K562 (cell line): ENCODE measurements around the gene KLHL33. TPM values are rescaled to one million over a fixed set of nuclear protein-coding genes. Genes with fewer than 3 reads are reported as not detected.
A peak's percentile ranks its signal among the peaks of the same experiment; 100 is the strongest.

Source experiments
- CEBPB ChIP-seq: fragments of 450-650 bp; IDR thresholded peaks from 2 replicates; pipeline ENCODE4 v1.6.1; 2016; ENCODE audit warnings: missing genetic modification characterization, missing compliant biosample characterization
- CEBPG ChIP-seq, 3 experiments: fragments of 200-800 bp in 1 of 3; sonication (Bioruptor generic) in 1 of 3; sonication (generic) in 1 of 3; formaldehyde crosslinking in 1 of 3; IDR thresholded peaks in 2 of 3; conservative IDR thresholded peaks in 1 of 3; 2 replicates each; pipeline versions ENCODE4 v1.6.1 to v1.8.0; 2016 to 2022; ENCODE audit warnings: missing compliant biosample characterization in 2 of 3, missing genetic modification characterization in 2 of 3, mild to moderate bottlenecking in 1 of 3, missing genetic modification reagents in 1 of 3
- FIP1L1 ChIP-seq: fragments of 200-400 bp; formaldehyde crosslinking; IDR thresholded peaks from 2 replicates; pipeline ENCODE4 v1.6.1; 2018; ENCODE audit warnings: mild to moderate bottlenecking, low read depth, low read length; ENCODE audit not compliant: poor library complexity, severe bottlenecking
- GMEB1 ChIP-seq: fragments of 250-450 bp; sonication (Bioruptor Pico); IDR thresholded peaks from 2 replicates; pipeline ENCODE4 v1.4.0; 2020; ENCODE audit warnings: mild to moderate bottlenecking
- HNRNPH1 ChIP-seq: fragments of 200-400 bp; formaldehyde crosslinking; optimal IDR thresholded peaks from 2 replicates; pipeline ENCODE3; 2017; ENCODE audit warnings: low read depth, mild to moderate bottlenecking, low read length, moderate library complexity
- HNRNPLL ChIP-seq: fragments of 200-400 bp; formaldehyde crosslinking; IDR thresholded peaks from 2 replicates; pipeline ENCODE4 v1.6.1; 2017; ENCODE audit warnings: low read length, low read depth, mild to moderate bottlenecking; ENCODE audit not compliant: poor library complexity, severe bottlenecking
- PRMT5 ChIP-seq: sonication (generic); formaldehyde crosslinking; IDR thresholded peaks from 2 replicates; pipeline ENCODE4 v1.5.0; 2020; ENCODE audit warnings: missing genetic modification reagents
- RBM15 ChIP-seq: fragments of 200-400 bp; formaldehyde crosslinking; IDR thresholded peaks from 2 replicates; pipeline ENCODE4 v1.6.1; 2018; ENCODE audit warnings: mild to moderate bottlenecking, low read length, moderate library complexity; ENCODE audit not compliant: insufficient read depth
- ZFP30 ChIP-seq: fragments of 250-450 bp; sonication (Bioruptor Pico); IDR thresholded peaks from 2 replicates; pipeline ENCODE4 v1.8.0; 2022; ENCODE audit warnings: moderate library complexity, mild to moderate bottlenecking, inconsistent platforms, borderline replicate concordance
- ZFP91 ChIP-seq: sonication (generic); formaldehyde crosslinking; IDR thresholded peaks from 2 replicates; pipeline ENCODE4 v1.8.0; 2022; ENCODE audit warnings: mild to moderate bottlenecking, missing genetic modification reagents
- ZNF232 ChIP-seq: sonication (generic); formaldehyde crosslinking; IDR thresholded peaks from 2 replicates; pipeline ENCODE4 v1.8.0; 2022; ENCODE audit warnings: mild to moderate bottlenecking, missing genetic modification reagents
- ZNF57 ChIP-seq: fragments of 450-650 bp; formaldehyde crosslinking; IDR thresholded peaks from 2 replicates; pipeline ENCODE4 v1.4.0; 2020; ENCODE audit warnings: mild to moderate bottlenecking, moderate library complexity
- ZNF668 ChIP-seq: fragments of 250-450 bp; sonication (Bioruptor Pico); IDR thresholded peaks from 2 replicates; pipeline ENCODE4 v1.8.0; 2022; ENCODE audit warnings: mild to moderate bottlenecking, inconsistent platforms
- ZZZ3 ChIP-seq: fragments of 450-650 bp; IDR thresholded peaks from 2 replicates; pipeline ENCODE4 v1.6.1; 2016; ENCODE audit warnings: antibody characterized with exemption, mild to moderate bottlenecking, moderate library complexity
- polyA plus RNA-seq, 8 experiments: library from polyadenylated mRNA; depleted of rRNA in 4 of 8; stranded (reverse) in 5 of 8; unstranded in 3 of 8; fragments of >200 nt; fragmentation: Nextera tagmentation in 2 of 8; fragmentation: Illumina TruSeq in 1 of 8; extraction: Ambion mirVana in 2 of 8; extraction: Trizol in 1 of 8; gene quantifications; 2 replicates each; pipeline versions ENCODE4 v1.2.1 to v1.2.3, GENCODE V29; 2011 to 2014; ENCODE audit warnings: inconsistent platforms in 1 of 8, missing spikeins in 1 of 8
- total RNA-seq, 7 experiments: library from RNA; depleted of rRNA in 6 of 7; stranded (reverse); fragments of >200 nt in 6 of 7; fragmentation: Illumina TruSeq in 2 of 7; extraction: Trizol in 2 of 7; gene quantifications; 2 replicates each; pipeline versions ENCODE4 v1.2.1 to v1.2.3, GENCODE V29; 2011 to 2021; ENCODE audit warnings: low replicate concordance in 1 of 7
- TF ChIP-seq, protein P1 (sequence below): IDR thresholded peaks from 2 replicates; pipeline ENCODE4 v1.6.1; 2016; ENCODE audit warnings: missing genetic modification characterization, missing compliant biosample characterization
- TF ChIP-seq, protein P2 (sequence below): fragments of 250-450 bp; sonication (Bioruptor Pico); IDR thresholded peaks from 2 replicates; pipeline ENCODE4 v1.4.0; 2020; ENCODE audit warnings: mild to moderate bottlenecking, moderate library complexity
- TF ChIP-seq, protein P3 (sequence below): sonication (generic); formaldehyde crosslinking; IDR thresholded peaks from 2 replicates; pipeline ENCODE4 v1.8.1; 2023; ENCODE audit warnings: mild to moderate bottlenecking, missing genetic modification reagents, moderate library complexity

KLHL33 gene
- total and polyA plus RNA-seq, 9 of the 15 experiments (the other 6 are each of a cell fraction or from before 2014, with no cell fraction given): 0.04 to 0.27 (median 0.13) TPM; not detected in 6

- TF ChIP-seq, protein P1, sequence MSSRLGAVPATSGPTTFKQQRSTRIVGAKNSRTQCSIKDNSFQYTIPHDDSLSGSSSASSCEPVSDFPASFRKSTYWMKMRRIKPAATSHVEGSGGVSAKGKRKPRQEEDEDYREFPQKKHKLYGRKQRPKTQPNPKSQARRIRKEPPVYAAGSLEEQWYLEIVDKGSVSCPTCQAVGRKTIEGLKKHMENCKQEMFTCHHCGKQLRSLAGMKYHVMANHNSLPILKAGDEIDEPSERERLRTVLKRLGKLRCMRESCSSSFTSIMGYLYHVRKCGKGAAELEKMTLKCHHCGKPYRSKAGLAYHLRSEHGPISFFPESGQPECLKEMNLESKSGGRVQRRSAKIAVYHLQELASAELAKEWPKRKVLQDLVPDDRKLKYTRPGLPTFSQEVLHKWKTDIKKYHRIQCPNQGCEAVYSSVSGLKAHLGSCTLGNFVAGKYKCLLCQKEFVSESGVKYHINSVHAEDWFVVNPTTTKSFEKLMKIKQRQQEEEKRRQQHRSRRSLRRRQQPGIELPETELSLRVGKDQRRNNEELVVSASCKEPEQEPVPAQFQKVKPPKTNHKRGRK (tag): no peak
- TF ChIP-seq ZNF668 (CRISPR knock-in tag) (no peak), ZFP30 (CRISPR knock-in tag) (no peak), GMEB1 (CRISPR knock-in tag) (no peak), CEBPB (peak; percentile 98), ZFP91 (CRISPR knock-in tag) (no peak), RBM15 (no peak), PRMT5 (CRISPR knock-in tag) (no peak), HNRNPLL (no peak), HNRNPH1 (no peak), ZNF57 (no peak), ZNF232 (CRISPR knock-in tag) (no peak), CEBPG (CRISPR knock-in tag; IDR thresholded peaks at IDR 0.05) (peak; percentile 72), CEBPG (tag; conservative IDR thresholded peaks at IDR 0.05 in 1 of 2, IDR thresholded peaks at IDR 0.05 in 1 of 2) (peak; percentile 84 to 93), FIP1L1 (no peak), ZZZ3 (no peak)
- TF ChIP-seq, protein P2, sequence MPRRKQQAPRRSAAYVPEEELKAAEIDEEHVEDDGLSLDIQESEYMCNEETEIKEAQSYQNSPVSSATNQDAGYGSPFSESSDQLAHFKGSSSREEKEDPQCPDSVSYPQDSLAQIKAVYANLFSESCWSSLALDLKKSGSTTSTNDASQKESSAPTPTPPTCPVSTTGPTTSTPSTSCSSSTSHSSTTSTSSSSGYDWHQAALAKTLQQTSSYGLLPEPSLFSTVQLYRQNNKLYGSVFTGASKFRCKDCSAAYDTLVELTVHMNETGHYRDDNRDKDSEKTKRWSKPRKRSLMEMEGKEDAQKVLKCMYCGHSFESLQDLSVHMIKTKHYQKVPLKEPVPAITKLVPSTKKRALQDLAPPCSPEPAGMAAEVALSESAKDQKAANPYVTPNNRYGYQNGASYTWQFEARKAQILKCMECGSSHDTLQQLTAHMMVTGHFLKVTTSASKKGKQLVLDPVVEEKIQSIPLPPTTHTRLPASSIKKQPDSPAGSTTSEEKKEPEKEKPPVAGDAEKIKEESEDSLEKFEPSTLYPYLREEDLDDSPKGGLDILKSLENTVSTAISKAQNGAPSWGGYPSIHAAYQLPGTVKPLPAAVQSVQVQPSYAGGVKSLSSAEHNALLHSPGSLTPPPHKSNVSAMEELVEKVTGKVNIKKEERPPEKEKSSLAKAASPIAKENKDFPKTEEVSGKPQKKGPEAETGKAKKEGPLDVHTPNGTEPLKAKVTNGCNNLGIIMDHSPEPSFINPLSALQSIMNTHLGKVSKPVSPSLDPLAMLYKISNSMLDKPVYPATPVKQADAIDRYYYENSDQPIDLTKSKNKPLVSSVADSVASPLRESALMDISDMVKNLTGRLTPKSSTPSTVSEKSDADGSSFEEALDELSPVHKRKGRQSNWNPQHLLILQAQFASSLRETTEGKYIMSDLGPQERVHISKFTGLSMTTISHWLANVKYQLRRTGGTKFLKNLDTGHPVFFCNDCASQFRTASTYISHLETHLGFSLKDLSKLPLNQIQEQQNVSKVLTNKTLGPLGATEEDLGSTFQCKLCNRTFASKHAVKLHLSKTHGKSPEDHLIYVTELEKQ (CRISPR knock-in tag): no peak
- TF ChIP-seq, protein P3, sequence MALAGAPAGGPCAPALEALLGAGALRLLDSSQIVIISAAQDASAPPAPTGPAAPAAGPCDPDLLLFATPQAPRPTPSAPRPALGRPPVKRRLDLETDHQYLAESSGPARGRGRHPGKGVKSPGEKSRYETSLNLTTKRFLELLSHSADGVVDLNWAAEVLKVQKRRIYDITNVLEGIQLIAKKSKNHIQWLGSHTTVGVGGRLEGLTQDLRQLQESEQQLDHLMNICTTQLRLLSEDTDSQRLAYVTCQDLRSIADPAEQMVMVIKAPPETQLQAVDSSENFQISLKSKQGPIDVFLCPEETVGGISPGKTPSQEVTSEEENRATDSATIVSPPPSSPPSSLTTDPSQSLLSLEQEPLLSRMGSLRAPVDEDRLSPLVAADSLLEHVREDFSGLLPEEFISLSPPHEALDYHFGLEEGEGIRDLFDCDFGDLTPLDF (CRISPR knock-in tag): 0 out of 2 replicates have a peak, but pooled peaks have one; percentile 28
Observed at GRCh38 chr14:20469890-20470602, 34.1 kb upstream of the KLHL33 start (continued).
